GM21576 (cell line): Measurements from ENCODE around the gene FGD4.
"Not testable (repeated sequence)": the region's sequence is repeated elsewhere in the genome, so short reads cannot be mapped to it uniquely, and the experiment has no call there.

ENCODE experiments used
- ATAC-seq: cut with Tn5 transposase; IDR thresholded peaks from one replicate; pipeline ENCODE4 v1.9.1; 2021; ENCODE audit warnings: mild to moderate bottlenecking, moderate library complexity; ENCODE audit not compliant: unreplicated experiment

Gene FGD4

DNA sequence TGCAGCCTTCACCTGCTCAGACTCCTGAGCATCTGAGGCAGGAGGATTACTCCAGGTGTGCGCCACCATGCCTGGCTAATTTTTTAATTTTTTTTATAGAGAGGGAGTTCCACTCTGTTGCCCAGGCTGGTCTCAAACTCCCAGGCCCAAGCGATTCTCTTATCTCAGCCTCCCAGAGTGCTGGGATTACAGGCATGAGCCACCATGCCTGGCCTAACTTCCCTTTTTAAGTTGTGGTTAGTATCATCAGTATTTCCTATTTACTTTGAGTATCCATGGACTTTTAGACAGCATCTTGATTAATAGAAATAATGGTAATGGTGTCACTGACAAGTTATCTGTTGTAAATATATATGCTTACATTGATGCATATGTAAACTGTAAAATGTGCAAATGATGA lies 116.9 kb downstream of the FGD4 start:
- no peak for ATAC-seq

DNA sequence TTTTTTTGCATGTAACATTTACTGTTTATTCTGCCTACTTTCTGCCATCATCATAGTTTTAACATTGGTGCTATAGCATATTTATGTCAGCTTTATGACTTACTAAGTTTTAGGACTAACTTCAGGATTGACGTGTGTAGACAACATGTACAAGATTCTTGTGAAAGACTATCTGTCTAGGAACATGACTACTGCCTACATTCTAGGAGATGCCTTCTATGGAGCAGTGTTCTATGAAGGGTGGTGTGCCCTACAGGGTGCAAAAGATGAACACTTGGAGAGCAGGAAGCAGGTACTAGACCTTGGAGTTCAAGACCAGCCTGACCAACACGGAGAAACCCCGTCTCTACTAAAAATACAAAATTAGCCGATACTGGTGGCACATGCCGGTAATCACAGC lies 118.6 kb downstream of the FGD4 start:
- no peak for ATAC-seq

DNA sequence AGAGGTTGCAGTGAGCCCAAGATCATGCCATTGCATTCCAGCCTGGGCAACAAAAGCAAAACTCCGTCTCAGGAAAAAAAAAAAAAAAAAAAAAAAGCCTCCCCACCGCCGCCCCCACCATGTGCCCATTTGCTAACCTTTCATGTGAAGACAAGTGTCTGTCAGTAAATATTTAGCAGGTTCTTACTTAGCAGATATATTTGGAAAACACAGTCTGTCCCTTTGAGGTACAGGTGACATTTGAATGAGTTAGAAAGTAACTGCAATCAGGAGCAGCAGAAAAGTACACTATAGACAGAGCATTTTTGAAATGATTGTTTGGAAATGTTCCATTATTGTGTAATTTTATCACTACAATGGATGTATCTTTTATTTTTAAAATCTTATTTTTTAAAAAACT lies 119.7 kb downstream of the FGD4 start:
- no peak for ATAC-seq

DNA sequence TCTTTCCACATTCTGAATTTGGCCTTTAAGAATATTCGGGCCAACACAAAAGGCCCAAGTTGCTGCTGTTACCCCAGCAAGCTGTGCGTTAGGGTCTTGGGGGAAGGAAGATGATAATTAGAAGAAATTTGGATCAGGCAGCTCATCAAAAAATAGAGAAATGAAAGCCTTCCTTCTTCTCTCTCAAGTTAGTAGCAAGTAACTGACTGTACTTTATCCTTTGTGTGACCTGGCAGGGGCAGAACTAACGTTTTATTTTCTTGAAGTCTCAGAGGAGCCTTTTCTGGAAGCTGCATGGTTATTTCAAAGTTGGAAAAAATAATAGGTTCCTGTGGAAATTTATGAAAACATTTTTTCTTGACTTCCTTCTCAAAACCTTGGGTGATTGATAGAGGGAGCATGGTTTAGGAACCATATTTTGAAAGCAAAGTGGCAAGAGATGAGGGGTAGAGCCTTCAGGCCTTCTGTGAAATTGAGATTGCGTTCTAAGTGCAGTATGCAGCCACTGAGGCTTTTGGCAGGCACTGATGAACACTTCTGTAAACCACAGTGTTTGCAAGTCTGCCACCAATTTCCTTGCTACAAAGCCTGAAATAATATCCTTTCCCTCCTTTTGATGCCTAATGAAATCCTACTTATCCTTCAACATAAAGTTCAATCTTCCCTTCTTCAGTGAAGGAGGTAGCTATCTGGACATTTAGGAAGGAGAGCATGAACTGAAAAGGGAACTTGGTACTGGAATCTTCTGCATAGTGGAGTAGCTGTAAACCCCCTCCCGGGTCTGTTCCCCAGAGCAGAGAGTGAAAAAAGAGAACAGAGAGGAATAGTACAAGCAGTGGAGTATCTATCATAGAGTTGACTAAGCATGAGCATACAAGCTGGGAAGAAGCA lies 123.2 kb downstream of the FGD4 start:
- peak; percentile 73 for ATAC-seq

DNA sequence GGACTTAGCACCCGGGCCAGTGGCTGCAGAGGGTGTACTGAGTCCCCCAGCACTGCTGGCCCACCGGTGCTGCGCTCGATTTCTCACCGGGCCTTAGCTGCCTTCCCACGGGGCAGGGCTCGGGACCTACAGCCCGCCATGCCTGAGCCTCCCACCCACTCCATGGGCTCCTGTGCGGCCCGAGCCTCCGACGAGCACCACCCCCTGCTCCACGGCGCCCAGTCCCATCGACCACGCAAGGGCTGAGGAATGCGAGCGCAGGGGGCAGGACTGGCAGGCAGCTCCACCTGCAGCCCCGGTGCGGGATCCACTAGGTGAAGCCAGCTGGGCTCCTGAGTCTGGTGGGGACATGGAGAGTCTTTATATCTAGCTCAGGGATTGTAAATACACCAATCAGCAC lies 126.4 kb downstream of the FGD4 start:
- not testable (repeated sequence) for ATAC-seq

DNA sequence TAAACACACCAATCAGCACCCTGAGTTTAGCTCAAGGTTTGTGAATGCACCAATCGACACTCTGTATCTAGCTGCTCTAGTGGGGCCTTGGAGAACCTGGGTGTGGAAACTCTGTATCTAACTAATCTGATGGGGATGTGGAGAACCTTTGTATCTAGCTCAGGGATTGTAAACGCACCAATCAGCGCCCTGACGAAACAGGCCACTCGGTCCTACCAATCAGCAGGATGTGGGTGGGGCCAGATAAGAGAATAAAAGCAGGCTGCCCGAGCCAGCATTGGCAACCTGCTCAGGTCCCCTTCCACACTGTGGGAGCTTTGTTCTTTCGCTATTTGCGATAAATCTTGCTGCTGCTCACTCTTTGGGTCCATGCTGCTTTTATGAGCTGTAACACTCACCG lies 127.0 kb downstream of the FGD4 start:
- not testable (repeated sequence) for ATAC-seq

DNA sequence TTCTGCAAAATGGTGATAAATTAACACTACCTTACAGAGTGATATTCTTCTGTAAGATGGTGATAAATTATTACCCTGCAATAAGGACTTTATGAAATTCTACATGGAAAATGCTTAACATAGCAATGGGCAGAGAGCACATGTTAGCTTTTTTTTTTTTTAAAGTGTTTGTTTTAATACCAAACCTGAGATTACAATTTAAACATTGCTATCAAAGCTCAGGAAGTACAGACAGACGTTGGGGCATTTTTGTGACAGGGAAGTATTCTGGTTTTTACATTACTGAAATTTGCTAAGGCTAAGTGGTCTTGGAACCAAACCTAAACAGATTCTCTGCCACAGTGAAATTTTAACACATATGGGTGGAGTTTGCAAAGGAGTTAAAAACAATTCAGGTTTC lies 133.1 kb downstream of the FGD4 start:
- no peak for ATAC-seq

DNA sequence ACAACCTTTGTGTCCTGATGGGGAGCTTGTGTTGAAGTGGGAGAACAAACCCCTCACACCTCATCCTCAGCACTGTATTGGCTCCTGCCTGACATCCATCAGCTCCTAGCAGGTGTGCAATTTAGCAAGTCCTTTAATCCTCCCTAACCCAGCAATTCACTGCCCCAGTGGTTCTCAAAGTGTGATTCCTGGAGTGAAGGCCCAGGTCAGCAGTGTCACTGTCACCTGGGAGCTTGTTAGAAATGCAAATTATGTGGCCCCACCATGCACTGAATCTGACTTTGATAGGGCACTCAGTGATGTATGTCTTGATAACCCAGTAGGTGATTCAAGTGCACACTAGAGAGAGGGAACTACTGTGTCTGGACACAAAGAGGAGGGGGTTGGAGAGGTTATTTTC lies 133.6 kb downstream of the FGD4 start:
- ATAC-seq: no peak

DNA sequence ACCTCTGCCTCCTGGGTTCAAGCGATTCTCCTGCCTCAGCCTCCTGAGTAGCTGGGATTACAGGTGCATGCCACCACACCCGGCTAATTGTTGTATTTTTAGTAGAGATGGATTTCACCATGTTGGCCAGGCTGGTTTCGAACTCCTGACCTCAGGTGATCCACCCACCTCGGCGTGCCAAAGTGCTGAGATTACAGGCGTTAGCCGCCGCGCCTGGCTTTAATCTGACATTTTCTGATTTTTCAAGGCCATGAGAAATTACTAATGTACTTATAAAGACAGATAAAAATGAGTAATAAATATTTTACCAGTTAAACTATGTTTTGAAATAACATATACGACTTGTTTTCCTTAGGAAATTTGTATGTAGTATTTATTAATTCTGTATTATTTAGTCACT lies 134.1 kb downstream of the FGD4 start:
- not testable (repeated sequence) for ATAC-seq

DNA sequence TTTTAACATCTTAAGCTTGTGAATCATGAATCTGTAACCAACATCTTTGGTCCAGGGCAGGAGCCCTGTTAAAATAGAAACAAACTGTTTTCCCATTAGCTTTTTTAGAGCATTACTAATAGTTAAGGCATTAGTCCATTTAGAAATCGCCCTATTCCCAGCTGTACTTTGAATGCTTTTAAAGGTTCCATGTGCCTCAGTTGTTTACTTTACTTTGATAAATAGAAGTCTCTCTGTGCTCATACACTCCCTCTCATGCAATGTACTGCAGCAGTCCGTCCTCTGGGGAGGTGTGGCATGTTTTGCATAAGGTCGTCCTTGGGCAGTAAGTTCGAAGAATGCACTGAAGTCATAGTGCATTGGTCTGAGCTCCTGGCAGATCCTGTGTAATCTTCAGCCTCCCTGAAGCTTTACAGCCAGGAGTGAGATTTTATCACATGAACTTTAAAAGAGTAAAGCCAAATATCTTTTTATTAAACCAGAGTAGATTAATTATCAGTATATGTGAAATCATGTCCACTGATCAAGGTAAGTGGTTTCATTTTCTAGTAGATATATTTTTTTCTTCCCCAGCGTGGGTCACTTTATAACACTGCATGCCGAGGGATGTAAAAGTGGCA lies 134.7 kb downstream of the FGD4 start:
- ATAC-seq: peak; percentile 66

DNA sequence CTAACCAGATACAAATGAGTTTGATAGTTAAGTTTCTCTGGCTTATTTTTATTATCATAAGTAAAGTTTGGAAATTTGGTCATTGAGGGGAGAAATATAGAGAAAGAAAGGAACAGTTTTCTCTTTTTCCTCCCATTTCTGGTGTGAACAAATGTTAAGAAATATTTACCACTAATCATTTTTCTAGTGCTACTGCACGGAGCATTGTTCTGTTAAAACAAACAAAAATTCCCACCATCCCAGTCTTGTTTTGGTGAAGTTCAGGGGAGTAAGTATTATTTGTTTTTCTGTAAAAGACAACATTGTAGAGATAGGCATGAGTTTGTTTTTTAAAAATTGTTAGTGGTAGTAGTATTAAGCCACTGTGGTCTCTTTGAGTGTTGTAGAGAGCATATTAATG lies 135.3 kb downstream of the FGD4 start:
- no peak for ATAC-seq

DNA sequence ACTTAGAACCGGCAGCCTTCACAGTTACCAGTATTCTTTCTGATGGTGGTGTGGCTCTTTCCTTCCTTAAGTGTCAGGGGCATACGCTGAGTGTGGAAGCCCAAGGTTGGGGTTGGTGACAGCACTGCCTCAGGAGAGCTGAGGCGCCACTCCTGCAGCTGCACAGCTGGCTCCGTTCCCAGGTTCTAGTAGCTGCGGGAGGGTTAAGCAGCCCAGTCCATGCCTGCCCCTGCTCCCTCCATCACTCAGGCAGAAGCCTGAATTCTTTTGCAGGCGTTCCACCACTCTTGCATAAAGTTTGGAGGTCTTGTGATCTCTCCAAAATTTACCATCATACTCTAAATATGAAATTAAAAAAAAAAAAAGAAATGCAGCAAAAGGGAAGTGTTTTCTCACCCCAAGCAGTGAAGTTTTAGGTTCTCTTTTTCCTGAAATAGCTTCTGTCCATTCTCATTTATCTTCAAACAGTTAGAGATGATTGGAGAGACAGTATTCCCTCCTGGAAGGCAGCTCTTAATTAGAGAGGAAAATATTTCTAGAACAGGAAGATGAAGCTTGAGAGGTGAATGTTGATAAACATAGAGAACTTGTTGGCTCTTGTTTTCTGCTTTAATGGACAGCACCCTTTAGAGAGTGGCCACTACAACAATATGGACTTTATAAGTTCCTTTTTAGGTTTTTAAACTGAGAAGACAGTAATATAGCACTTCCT lies 136.1 kb downstream of the FGD4 start:
- no peak for ATAC-seq

DNA sequence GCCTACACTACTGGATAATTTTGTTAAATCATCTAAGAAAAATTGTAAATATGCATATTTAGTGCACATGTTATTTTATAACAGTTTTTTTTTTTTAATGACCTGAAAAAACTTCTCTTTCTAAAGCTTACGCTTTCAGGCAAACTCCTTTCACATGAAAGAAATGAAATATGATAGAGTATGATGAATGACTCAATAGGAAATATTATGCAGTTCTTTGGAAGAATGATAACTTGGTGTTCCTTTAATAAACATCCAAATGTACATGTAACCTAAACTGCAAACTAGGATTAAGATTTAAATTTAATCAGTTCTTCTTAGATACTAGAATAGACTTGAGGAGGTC lies 136.6 kb downstream of the FGD4 start:
- no peak for ATAC-seq

DNA sequence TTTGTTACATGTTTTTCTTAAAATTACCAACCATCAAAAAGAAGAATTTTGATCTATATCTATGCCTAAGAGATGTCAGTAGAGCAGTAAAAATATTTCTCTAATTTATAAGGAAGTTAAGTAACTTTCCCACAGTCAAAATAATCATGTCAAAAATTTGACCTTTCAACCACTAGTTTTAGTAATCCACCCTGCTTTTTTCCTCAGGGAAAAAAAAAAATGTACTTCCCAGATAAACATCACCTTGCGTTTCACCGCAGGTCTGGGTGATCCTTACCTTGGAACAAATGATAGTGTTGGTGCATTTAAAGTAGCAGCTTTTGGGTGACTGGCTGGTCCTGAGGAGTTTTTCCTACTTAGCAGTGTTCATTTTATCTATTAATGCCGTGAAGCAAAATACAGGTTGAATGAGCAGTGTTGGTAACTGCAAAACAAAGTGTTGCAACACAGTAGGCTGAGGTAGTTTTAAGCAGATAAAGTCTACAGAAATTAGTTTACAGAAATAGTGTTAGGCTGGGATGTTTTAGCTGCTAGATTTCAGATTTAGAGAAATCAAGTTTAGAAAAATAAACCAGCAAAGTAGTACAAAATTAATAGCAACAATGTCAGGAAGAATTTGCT lies 142.5 kb downstream of the FGD4 start:
- ATAC-seq: no peak

DNA sequence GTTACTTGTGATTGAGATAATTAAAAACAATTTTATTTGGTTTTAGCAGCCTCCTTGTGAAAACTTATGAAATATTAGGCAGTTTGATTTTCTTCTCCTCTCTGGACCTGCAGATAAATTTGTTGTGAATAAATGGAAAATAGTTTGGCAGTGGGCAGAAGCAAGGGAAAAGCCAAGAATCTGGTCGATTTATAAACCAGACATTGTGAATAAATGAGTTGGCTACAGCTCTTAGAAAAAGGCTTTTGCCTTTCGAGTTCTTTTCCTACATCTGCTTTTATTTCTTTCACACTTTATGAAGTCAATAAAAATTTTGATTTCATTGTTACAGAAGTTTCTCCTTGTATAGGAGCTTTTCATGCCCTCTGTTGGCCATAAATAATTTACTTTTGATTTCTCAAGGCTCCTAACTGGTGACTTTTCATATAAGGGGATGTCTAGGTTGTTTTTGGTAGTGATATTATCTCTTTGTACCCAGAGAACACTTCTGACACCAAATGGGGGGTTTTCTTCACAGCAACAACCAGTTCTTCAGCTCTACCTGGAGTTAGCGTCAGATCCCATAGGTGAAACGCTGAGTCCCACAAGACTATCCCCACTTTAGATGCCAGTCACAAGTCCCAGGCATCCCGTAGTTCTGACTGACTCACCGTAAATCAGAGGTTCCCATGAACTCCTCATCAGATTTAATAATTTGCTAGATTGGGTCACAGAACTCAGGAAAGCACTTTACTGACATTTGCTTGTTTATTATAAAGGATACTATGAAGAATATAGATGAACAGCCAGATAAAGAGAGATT lies 143.3 kb downstream of the FGD4 start:
- no peak for ATAC-seq

DNA sequence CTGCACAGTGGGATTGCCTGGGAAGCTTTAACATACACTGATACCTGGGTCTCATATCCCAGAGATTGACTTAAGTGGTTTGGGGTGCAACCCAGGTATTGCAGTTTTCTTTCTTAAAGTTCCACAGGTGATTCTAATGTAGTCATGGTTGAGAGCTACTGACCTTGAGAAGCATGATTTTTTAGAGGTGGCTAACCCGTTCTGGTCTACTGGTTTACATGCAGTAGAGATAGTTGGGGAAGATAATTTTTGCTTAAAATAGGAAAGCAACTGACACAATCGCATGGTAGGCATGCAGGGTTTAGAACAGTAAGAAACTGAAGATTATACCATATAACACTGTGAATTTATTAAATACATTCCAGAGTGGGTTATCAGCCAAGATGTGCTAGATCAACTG lies 145.5 kb downstream of the FGD4 start:
- no peak for ATAC-seq

DNA sequence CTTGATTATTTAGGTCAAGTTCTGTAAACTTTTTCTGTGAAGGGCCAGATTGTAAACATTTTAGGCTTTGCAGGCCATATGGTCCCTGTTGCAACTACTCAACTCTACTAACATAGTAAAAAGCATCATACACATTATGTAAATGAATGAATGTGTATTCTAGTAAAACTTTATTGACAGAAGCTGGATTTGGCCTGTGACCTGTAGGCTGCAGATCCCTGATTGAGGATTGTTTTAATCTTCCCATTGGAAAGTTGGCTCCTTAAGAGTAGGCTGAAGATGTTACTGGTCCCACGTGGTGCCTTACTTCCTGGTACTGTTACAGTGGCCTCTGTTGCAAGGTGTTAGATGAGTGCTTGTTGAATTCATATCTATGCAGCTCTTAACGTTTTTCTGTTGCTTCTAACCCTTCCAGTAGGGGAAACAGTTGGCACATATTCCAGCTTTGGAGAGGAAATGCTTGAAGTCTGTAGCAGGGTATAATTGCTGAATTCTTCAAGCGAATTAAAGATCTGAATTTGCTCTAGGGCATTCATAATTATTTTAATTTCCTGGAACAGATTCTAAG lies 146.1 kb downstream of the FGD4 start:
- no peak for ATAC-seq

DNA sequence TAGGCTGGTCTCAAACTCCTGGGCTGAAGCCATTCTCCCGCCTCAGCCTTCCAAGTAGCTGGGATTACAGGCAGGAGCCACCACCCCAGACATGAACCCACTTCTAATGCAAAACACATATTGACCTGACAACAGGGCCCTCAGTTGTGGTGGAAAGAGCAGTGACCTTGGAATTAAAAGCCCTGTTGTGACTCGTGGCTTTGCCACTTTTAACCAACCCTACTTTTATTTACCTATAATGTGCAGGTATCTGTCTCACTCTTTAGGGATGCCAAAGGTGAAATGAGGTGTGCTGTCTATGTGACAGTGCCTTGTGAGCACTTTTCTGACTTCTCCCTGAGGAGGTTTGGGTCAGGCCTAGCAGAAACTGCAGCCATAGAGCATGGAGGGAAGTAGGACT lies 146.9 kb downstream of the FGD4 start:
- no peak for ATAC-seq

DNA sequence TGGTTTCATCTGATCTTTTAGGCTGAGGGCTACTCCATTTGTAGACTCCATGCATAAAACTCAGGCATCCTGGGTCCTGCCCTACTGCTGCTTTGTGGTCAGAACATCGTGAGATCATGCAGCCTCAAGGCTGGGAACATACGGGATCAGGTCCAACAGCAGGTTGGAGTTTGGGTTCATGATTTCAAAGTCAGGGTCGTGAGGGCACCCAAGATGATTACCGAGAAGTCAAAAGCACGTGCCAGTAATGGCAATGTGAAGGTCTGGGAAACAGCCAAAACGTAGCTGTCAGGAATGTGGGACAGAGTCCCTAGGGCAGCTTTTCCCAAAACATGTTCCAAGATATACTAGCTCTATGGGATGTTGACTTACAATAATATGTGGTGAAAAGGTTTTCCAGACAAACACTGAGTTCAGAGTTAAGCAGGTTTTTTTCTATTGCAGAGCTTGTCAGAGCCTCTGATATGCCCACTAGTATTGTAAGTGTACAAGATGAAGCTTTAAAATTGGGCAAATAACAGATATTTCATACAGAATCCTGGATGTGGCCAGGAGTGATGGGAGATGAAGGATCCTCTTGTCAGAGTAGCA lies 149.4 kb downstream of the FGD4 start:
- no peak for ATAC-seq

DNA sequence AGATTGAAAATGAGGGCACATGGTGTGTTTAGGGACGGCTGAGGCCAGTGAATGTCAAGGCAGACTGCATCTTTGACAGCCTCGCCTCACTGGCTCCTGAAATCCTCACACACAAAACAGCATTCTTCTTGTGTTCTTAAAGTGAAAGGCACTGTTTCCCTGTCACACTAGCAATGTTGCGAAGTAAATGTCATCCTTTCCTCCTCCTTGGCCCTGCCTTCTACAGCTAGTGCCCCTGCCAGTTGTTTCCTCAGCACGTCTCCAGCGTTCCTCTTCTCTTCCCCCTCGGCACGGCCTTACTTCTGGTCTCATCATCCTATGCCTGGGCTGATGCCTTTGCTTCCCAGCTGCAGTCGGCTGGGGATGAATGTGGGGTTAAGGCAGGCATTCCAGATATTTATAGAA lies 150.3 kb downstream of the FGD4 start:
- ATAC-seq: no peak
